ENCODE measurements around the gene LRIG3.
"Not testable (repeated sequence)": the region's sequence is repeated elsewhere in the genome, so short reads cannot be mapped to it uniquely, and the experiment has no call there.

LRIG3 gene, protein sequence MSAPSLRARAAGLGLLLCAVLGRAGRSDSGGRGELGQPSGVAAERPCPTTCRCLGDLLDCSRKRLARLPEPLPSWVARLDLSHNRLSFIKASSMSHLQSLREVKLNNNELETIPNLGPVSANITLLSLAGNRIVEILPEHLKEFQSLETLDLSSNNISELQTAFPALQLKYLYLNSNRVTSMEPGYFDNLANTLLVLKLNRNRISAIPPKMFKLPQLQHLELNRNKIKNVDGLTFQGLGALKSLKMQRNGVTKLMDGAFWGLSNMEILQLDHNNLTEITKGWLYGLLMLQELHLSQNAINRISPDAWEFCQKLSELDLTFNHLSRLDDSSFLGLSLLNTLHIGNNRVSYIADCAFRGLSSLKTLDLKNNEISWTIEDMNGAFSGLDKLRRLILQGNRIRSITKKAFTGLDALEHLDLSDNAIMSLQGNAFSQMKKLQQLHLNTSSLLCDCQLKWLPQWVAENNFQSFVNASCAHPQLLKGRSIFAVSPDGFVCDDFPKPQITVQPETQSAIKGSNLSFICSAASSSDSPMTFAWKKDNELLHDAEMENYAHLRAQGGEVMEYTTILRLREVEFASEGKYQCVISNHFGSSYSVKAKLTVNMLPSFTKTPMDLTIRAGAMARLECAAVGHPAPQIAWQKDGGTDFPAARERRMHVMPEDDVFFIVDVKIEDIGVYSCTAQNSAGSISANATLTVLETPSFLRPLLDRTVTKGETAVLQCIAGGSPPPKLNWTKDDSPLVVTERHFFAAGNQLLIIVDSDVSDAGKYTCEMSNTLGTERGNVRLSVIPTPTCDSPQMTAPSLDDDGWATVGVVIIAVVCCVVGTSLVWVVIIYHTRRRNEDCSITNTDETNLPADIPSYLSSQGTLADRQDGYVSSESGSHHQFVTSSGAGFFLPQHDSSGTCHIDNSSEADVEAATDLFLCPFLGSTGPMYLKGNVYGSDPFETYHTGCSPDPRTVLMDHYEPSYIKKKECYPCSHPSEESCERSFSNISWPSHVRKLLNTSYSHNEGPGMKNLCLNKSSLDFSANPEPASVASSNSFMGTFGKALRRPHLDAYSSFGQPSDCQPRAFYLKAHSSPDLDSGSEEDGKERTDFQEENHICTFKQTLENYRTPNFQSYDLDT

DNA sequence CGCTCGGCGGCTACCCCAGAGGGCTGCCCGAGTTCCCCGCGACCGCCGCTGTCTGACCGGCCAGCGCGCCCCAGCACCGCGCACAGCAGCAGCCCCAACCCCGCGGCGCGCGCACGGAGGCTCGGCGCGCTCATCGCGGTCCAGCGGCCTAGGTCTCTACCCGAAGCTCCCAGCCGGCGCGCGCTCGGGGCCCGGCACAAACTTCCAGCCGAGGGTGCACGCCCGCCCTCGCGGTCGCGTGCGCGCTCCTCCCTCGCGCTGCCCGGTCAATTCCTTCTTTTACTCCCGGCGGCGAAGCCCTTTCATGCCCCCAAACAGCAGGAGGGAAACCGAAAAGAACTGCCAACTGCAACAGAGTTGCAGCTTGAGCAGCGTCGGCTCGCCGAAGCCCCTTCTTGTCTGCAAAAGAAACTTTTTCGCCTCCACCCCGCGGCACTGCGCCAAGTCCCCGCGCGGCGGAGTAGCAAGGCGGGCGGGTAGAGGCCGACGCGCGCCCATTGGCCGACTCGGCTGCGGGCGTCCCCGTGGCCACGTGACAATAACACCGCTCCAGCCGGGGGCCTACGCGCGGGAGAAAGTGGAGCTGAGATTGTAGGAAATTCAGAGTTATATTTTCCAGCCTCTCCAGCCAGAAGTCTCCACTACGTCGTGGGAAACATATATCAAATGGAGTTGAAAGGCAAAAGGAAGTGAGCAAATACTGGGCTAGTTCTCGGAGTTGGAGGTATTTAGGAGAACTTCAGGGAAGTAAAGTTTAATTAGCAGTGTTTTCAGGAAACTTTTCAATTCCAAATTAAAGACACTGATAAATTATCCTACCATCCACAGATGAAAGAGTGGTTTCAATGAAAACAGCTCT is at the start of gene LRIG3:
Gene LRIG3 (minus strand): TSS at position 403 of the 859 bp plus-strand sequence. CDS start 269 bp downstream, at position 134.
- DNase-seq (ENCODE audit: low read depth in 2 of 2): peak; percentile 88 to 90

DNA sequence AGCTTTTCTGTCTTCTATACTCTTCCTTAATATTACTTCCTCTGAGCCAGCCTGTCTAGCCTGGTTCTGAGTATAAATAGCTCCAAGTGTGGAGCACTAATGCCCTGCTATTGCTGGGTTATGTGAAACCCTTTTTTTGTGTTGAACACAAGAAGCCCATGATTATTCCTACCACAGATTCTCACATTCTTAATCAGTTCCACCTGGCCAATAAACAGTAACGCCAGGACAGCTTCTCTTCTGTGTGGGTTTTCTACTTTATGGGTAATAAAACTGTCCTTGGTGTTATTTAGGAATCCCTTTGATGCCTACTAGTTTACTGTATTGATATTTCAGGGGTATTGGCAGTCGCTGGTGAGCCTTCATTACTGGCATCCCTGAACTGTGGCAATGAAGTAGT is 48.9 kb upstream of the LRIG3 start:
- DNase-seq (ENCODE audit: low read depth in 2 of 2): peak; percentile 36 to 49

DNA sequence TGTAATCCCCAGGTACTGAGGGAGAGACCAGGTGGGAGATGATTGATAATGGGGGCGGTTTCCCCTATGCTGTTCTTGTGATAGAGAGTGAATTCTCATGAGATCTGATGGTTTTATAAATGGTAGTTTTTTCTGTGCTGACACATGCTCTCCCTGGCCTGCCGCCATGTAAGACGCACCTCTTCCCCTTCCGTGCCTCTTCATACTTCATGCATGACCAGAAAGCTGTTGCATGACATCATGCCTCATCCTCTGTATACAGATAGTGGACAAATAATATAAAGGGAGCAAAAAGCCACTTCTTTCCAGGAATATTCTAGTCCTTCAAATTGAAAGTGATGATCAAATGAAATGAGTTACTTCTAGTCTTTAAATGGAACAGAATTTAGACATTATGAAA is 47.3 kb upstream of the LRIG3 start:
- DNase-seq (ENCODE audit: low read depth in 2 of 2): peak; percentile 23

- DNase-seq (ENCODE audit: low read depth in 2 of 2): peak in 1 of 2 experiments; percentile 3
These were observed 46.6 kb upstream of the LRIG3 start for GRCh38 chr12:58966939-58967338.

DNA sequence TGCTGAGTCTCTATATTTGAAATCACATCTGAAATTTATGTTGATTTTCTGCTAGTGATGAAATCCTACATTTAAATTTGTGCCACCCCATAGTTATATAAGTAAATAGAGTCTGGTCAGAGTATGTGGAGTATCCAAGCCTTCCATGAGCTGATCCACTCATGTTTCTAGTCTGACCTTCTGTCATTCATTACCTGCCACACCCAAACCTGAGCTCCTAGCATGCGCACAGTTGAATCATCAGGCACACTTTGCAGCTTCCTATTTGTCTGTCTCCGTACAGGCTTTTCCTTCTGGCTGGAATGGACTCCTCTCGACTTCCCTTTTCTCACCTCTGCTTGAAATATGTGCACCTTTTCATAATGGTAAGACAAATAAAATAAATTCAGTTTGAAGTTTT is 45.3 kb upstream of the LRIG3 start:
- DNase-seq (ENCODE audit: low read depth in 2 of 2): no peak

GRCh38 chr12:58963844-58964243 is 43.5 kb upstream of the LRIG3 start:
- no peak for DNase-seq (ENCODE audit: low read depth in 2 of 2)

DNA sequence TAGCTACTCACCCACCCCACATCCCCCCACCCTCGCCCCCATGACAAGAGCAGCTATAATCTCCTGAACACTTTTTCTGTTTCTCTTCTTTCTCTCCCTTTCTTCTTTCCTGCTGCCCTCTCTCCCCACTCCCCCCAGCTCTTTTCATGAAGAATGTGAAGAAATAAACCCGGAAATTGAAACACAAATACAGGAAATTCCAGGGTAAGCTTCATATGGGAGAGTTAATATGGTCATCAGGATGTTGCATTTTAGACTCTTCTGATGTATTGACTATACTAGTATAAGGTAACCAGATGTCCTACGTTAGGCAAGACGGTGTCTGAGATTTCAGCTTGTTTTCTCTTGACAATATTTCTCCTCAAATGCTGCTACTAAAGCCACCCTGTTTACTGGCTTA is 41.6 kb upstream of the LRIG3 start:
- DNase-seq (ENCODE audit: low read depth in 2 of 2): peak; percentile 20 to 22

GRCh38 chr12:58961166-58961565 is 40.9 kb upstream of the LRIG3 start:
- DNase-seq (ENCODE audit: low read depth in 2 of 2): no peak

GRCh38 chr12:58959639-58960300 is 39.5 kb upstream of the LRIG3 start:
- no peak for DNase-seq (ENCODE audit: low read depth in 2 of 2)

GRCh38 chr12:58957298-58957697 is 37.0 kb upstream of the LRIG3 start:
- no peak for DNase-seq (ENCODE audit: low read depth in 2 of 2)

- DNase-seq (ENCODE audit: low read depth in 2 of 2): no peak
These were observed 35.5 kb upstream of the LRIG3 start for GRCh38 chr12:58955849-58956248.

DNA sequence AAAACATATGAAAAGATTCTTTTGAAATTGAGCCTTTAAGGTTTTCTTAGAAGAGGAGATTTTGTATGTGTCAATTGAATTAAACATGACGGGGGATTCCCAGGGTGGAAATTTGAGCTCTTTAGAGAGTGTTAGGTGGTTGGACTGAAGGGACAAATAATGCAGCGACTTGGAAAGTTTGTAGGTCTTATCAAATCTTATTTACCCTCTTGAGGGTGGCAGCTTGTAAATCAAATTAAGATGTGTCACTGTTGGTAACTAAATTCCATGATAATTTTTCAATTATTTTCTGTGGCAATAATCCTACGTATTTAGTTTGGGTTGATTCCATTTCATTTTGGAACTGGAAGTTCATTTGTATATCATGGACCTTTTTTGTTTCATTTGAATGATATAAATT is 33.7 kb upstream of the LRIG3 start:
- DNase-seq (ENCODE audit: low read depth in 2 of 2): no peak

DNA sequence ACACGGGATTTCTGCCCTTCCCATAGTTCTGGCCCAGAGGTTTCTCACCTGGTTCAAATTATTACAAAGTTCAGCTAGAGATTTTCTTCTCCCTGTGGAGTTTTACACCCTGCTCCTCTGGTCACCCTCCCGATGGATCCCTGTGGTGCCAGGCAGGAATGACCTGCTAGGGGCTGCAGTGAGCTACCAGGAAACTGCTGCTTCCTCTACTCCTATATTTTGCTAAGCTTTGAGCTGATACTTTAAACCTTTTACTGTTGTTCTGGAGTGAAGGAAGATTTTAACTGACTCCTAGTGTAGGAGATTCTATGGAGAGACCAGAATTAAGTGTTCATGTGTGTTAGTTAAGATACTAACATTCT is 30.4 kb upstream of the LRIG3 start:
- DNase-seq (ENCODE audit: low read depth in 2 of 2): no peak

GRCh38 chr12:58949954-58950738 is 29.8 kb upstream of the LRIG3 start:
- not testable (repeated sequence) for DNase-seq (ENCODE audit: low read depth in 2 of 2)

DNA sequence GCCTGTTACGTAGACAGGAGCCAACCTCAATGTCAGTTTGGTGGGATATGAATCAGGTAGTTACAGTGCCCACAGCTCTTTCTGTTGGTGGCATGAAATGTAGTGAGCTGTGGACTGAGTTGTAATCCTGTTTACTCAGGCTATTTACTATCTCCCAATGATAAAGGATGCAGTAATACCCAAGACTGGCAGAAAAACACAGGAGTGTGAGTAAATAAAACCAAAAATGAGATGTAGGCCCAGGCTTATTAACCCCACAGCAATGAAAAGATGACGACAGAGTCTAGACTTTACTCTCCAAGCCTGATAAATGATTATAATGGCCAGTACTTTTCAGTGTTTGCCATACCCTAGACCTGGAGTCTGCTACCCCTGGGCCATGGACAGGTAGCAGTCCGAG is 22.8 kb upstream of the LRIG3 start:
- DNase-seq (ENCODE audit: low read depth in 2 of 2): no peak

DNA sequence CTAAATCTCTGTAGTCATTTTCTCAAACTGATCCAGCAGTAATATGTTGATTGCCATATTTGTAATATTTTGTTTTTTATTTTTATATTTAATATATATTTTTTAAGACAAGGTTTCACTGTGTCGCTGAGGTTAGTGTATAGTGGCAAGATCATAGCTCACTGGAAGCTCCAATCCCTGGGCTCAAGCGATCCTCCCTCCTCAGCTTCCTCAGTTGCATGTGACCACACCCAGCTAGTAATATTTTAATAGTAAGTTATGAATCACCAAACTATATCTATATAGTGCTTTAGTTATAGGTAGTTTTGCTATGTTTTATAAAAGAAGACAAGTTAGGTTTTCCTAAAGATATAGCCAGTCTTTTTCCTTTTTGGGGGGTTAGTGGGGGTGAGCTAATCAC is 22.0 kb upstream of the LRIG3 start:
- no peak for DNase-seq (ENCODE audit: low read depth in 2 of 2)

GRCh38 chr12:58939399-58940100 is 19.2 kb upstream of the LRIG3 start:
- DNase-seq (ENCODE audit: low read depth in 2 of 2): no peak

- DNase-seq (ENCODE audit: low read depth in 2 of 2): no peak
These were observed 18.1 kb upstream of the LRIG3 start for GRCh38 chr12:58938440-58938839.

GRCh38 chr12:58934528-58934927 is 14.2 kb upstream of the LRIG3 start:
- DNase-seq (ENCODE audit: low read depth in 2 of 2): no peak
